AG04449 (cell line): ENCODE data around the gene FHIT.

Experiments
- CTCF ChIA-PET: fragments of 350-600 bp; formaldehyde crosslinking; extraction: SDS; loops from one replicate; lab custom pipeline; 2021; ENCODE audit warnings: antibody characterized with exemption; lab: Yijun Ruan, JAX
- POLR2A ChIA-PET: fragments of 400-600, 350-600 bp; formaldehyde crosslinking; extraction: SDS; loops from one replicate; lab custom pipeline; 2020; ENCODE audit warnings: antibody characterized with exemption, inconsistent platforms; lab: Yijun Ruan, JAX
- DNase-seq: peaks from one replicate; pipeline ENCODE4 v3.0.0-alpha.2; 2010; ENCODE audit warnings: low read depth, low spot score
- H3K4me3 ChIP-seq: 2 replicates; pipeline ENCODE4 v1.5.1; 2011; ENCODE audit warnings: low read depth, mild to moderate bottlenecking, control low read depth, low read length
- TF ChIP-seq, protein P1 (sequence below): IDR thresholded peaks from one replicate; pipeline ENCODE4 v1.5.1; 2011; ENCODE audit warnings: mild to moderate bottlenecking, moderate library complexity, low read length, control low read depth, inconsistent platforms; ENCODE audit not compliant: insufficient read depth; ENCODE audit errors: missing control alignments

The FHIT gene

DNA sequence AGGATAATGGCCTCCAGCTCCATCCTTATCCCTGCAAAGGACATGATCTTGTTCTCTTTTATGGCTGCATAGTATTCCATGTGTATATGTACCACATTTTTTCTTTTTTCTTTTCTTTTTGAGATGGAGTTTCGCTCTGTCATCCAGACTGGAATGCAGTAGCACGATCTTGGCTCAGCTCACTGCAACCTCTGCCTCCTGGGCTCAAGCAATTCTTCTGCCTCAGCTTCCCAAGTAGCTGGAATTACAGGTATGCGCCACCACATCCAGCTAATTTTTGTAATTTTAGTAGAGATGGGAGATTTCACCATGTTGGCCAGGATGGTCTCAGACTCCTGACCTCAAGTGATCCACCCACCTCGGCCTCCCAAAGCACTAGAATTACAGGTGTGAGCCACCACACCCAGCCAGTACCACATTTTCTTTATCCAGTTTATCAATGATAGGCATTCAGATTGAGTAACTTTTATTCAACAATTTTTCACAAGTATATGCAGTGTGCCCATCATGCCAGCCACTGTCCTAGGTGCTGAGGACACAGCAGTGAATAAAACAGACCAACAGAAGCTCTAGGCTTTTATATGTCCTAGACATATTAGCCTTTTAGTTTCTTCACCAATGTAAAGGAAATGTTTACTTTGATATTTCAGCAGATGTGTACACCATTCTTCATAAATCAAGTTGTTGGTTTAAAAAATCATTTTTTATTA is 815.2 kb downstream of the FHIT start:
- POLR2A ChIA-PET: no interaction called here
- CTCF ChIA-PET: no interaction called here
- DNase-seq: no peak
- no peak overlapping the region for H3K4me3 ChIP-seq
- TF ChIP-seq, protein P1, sequence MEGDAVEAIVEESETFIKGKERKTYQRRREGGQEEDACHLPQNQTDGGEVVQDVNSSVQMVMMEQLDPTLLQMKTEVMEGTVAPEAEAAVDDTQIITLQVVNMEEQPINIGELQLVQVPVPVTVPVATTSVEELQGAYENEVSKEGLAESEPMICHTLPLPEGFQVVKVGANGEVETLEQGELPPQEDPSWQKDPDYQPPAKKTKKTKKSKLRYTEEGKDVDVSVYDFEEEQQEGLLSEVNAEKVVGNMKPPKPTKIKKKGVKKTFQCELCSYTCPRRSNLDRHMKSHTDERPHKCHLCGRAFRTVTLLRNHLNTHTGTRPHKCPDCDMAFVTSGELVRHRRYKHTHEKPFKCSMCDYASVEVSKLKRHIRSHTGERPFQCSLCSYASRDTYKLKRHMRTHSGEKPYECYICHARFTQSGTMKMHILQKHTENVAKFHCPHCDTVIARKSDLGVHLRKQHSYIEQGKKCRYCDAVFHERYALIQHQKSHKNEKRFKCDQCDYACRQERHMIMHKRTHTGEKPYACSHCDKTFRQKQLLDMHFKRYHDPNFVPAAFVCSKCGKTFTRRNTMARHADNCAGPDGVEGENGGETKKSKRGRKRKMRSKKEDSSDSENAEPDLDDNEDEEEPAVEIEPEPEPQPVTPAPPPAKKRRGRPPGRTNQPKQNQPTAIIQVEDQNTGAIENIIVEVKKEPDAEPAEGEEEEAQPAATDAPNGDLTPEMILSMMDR: no peak

DNA sequence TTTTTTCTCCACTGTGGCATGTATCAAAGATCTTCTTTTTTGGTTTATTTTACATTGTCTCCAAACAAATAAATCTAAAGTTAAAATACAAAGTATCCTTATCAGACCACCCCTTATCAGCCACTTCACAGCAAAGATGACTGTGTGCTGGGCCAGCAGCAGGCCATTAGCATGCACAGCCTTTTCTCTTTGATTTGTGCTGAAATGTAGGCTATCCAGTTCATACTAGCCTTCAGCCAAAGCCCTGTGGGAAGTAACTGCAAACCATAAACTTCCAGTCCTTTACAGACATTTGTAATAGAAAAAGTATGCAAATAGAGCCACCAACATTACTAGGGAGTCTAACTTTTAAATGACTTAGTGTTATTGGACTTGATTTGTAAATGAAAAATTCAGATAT is 816.3 kb downstream of the FHIT start:
- H3K4me3 ChIP-seq: no peak overlapping the region
- ChIA-PET CTCF (no interaction called here), POLR2A (no interaction called here)
- DNase-seq: no peak
- TF ChIP-seq, protein P1: no peak

DNA sequence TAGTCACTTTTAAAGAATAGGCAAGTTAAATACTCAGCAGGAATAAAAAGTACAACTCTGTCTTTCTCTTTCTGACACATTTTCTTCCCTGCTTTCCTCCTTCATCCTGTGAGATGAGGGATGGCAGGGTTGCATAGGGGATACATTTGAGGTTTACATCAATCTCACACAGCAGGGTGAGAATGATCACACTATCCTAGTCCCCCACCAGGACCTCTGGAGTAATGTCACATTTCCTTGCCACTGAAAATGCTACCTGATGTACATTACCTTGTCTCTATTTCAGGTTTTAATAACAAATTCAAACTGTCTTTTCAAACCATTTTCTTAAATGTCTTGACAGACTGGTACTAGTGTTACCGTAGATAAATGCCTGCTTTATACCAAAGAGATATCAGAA is 816.9 kb downstream of the FHIT start:
- POLR2A ChIA-PET: no interaction called here
- CTCF ChIA-PET: no interaction called here
- TF ChIP-seq, protein P1: no peak
- no peak overlapping the region for H3K4me3 ChIP-seq
- DNase-seq: no peak

DNA sequence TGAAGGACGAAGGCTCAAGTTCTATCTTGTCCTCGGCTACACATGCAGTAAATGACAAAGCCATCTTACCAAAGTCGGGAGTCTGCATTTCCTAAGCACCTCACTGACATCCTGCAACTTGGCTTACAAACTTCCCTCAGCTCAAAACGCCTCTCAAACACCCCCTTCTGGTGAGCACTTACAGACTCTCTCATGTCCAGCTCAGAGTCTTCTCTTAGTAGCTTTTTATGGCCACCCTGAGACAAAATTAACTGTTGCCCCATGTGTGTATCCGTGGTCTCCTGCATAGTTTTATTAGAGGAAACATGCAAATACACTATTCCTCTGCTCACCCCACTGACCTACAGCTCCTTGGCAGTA is 819.7 kb downstream of the FHIT start:
- no peak for DNase-seq
- ChIA-PET POLR2A (no interaction called here), CTCF (interaction anchor here (0.7 to 1.2 kb wide), 3 partner anchors 10 to 216 kb away, joined by 3 read pairs; no protein-coding TSS in a partner anchor)
- TF ChIP-seq, protein P1: peak; percentile 13
- no peak overlapping the region for H3K4me3 ChIP-seq

DNA sequence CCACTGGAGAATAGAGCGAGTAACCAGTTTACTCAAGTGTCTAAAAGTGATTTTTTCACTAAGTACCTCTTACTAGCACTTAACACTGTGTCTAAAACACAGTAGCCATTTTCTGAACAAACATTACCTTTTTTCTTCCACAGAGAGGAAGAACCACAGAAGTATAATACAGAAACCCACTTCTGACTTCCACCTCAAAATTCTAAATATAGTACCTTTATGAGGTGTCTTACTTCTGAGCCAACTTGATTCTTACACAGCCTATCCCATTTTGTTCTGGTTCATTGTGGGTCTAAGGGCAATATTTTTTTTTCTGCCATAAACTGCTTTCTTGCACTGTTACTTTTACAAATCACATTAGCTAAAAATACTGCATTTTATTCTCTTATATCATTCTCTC is 821.0 kb downstream of the FHIT start:
- H3K4me3 ChIP-seq: no peak overlapping the region
- ChIA-PET CTCF (no interaction called here), POLR2A (no interaction called here)
- no peak for DNase-seq
- TF ChIP-seq, protein P1: no peak

DNA sequence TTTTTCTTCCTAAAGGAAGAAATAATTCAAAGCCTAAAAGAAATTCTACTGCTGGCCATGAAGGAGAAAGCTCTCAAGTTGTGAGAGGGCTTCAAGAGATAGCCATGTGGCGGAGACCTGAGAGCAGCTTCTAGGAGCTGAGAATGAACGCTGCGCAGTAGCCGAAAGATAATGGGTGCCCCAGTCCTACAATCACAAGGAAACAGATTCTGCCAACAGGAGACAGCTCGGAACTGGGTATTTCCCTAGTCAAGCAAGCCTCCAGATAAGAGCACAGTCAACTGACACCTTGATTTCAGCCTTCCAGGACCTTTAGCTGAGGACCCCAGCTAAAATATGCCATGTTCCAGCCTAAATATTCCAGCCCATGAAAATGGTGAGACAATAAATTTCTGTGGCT is 824.1 kb downstream of the FHIT start:
- ChIA-PET CTCF (no interaction called here), POLR2A (no interaction called here)
- TF ChIP-seq, protein P1: no peak
- no peak overlapping the region for H3K4me3 ChIP-seq
- DNase-seq: no peak
